T-helper 17 cell (primary cell): ENCODE measurements around the gene CAMKMT. TPM values are rescaled to one million over a fixed set of nuclear protein-coding genes. Genes with fewer than 3 reads are reported as not detected.

Experiments used
- ATAC-seq: fragments of 150-1000 bp; cut with Tn5 transposase; 2 replicates; pipeline ENCODE4 v1.10.0; 2021; ENCODE audit warnings: mild to moderate bottlenecking, moderate library complexity
- DNase-seq, 3 donors: peaks; one replicate each; pipeline versions ENCODE4 v3.0.0 to v3.0.0-alpha.2; 2020 to 2021
- H3K9me3 ChIP-seq: one replicate; pipeline ENCODE4 v1.7.0; 2013; ENCODE audit warnings: low read length, mild to moderate bottlenecking; ENCODE audit not compliant: control insufficient read depth, poor library complexity, severe bottlenecking
- H3K27ac Mint-ChIP-seq: one replicate; pipeline ENCODE4 v1.8.0; 2022; ENCODE audit warnings: mild to moderate bottlenecking, moderate library complexity, mixed read lengths
- H3K27me3 Mint-ChIP-seq: one replicate; pipeline ENCODE4 v1.8.0; 2022; ENCODE audit warnings: mixed read lengths
- H3K36me3 Mint-ChIP-seq: one replicate; pipeline ENCODE4 v1.8.0; 2022; ENCODE audit warnings: low read depth, mixed read lengths
- H3K4me1 Mint-ChIP-seq: one replicate; pipeline ENCODE4 v1.8.0; 2022; ENCODE audit warnings: mild to moderate bottlenecking, mixed read lengths
- H3K4me3 Mint-ChIP-seq: one replicate; pipeline ENCODE4 v1.8.0; 2022; ENCODE audit warnings: mild to moderate bottlenecking, moderate library complexity, mixed read lengths
- total RNA-seq, 4 donors: library from RNA in 2 of 4; stranded (reverse) in 2 of 4; gene quantifications; one replicate each; pipeline ENCODE4 v1.2.3 and lab custom pipeline; 2022 to 2026

CAMKMT gene
- total RNA-seq, 2 donors from 2014 or later, result 14.8 to 19.8 TPM

GRCh38 chr2:44560352-44560751, 198.6 kb downstream of the CAMKMT start:
- Mint-ChIP-seq H3K4me3 (no peak overlapping the region), H3K36me3 (peaks cover 2% of the 10 kb centered on the region), H3K27ac (no peak overlapping the region), H3K27me3 (no peaks in the 10 kb centered on the region), H3K4me1 (peaks cover 5% of the 10 kb centered on the region)
- ATAC-seq, result no peak
- DNase-seq, result no peak
- no peaks in the 10 kb centered on the region for H3K9me3 ChIP-seq

- DNase-seq (no peak), ATAC-seq (no peak)
- H3K27ac Mint-ChIP-seq, result no peak overlapping the region
- H3K9me3 ChIP-seq, result no peaks in the 10 kb centered on the region
- peaks cover 2% of the 10 kb centered on the region for H3K36me3 Mint-ChIP-seq
- no peak overlapping the region for H3K4me3 Mint-ChIP-seq
- H3K4me1 Mint-ChIP-seq, result peaks cover 2% of the 10 kb centered on the region
- no peaks in the 10 kb centered on the region for H3K27me3 Mint-ChIP-seq
These were observed 199.2 kb downstream of the CAMKMT start for GRCh38 chr2:44560941-44561340.

GRCh38 chr2:44562737-44563136, 201.0 kb downstream of the CAMKMT start:
- ATAC-seq (no peak), DNase-seq (no peak)
- H3K4me3 Mint-ChIP-seq, result no peak overlapping the region
- H3K9me3 ChIP-seq, result no peaks in the 10 kb centered on the region
- H3K27ac Mint-ChIP-seq, result no peak overlapping the region
- H3K27me3 Mint-ChIP-seq, result no peaks in the 10 kb centered on the region
- H3K36me3 Mint-ChIP-seq, result peaks cover 2% of the 10 kb centered on the region
- peaks cover 2% of the 10 kb centered on the region for H3K4me1 Mint-ChIP-seq

- Mint-ChIP-seq H3K4me1 (peaks cover 15% of the 10 kb centered on the region), H3K27ac (no peak overlapping the region), H3K36me3 (peaks cover 2% of the 10 kb centered on the region), H3K27me3 (no peaks in the 10 kb centered on the region), H3K4me3 (no peak overlapping the region)
- DNase-seq, result no peak
- no peak for ATAC-seq
- no peaks in the 10 kb centered on the region for H3K9me3 ChIP-seq
These were observed 203.0 kb downstream of the CAMKMT start for GRCh38 chr2:44564752-44565151.

GRCh38 chr2:44566059-44566458, 204.3 kb downstream of the CAMKMT start:
- peaks cover under 1% of the 10 kb centered on the region for H3K36me3 Mint-ChIP-seq
- DNase-seq (no peak), ATAC-seq (no peak)
- no peaks in the 10 kb centered on the region for H3K27me3 Mint-ChIP-seq
- no peak overlapping the region for H3K27ac Mint-ChIP-seq
- H3K4me1 Mint-ChIP-seq, result peaks cover 23% of the 10 kb centered on the region
- no peaks in the 10 kb centered on the region for H3K9me3 ChIP-seq
- no peak overlapping the region for H3K4me3 Mint-ChIP-seq

GRCh38 chr2:44569491-44569890, 207.7 kb downstream of the CAMKMT start:
- peak overlapping the region; percentile 37 for H3K27ac Mint-ChIP-seq
- peaks cover 27% of the 10 kb centered on the region for H3K4me1 Mint-ChIP-seq

GRCh38 chr2:44570271-44570670, 208.5 kb downstream of the CAMKMT start:
- Mint-ChIP-seq H3K36me3 (no peaks in the 10 kb centered on the region), H3K4me3 (no peak overlapping the region), H3K4me1 (peaks cover 27% of the 10 kb centered on the region), H3K27me3 (no peaks in the 10 kb centered on the region), H3K27ac (peak overlapping the region; percentile 37)
- ATAC-seq (no peak), DNase-seq (no peak)
- no peaks in the 10 kb centered on the region for H3K9me3 ChIP-seq

More at GRCh38 chr2:44569491-44569890, 207.7 kb downstream of the CAMKMT start:
- Mint-ChIP-seq H3K36me3 (no peaks in the 10 kb centered on the region), H3K27me3 (no peaks in the 10 kb centered on the region), H3K4me3 (no peak overlapping the region)
- DNase-seq (no peak), ATAC-seq (no peak)
- H3K9me3 ChIP-seq, result no peaks in the 10 kb centered on the region

- ATAC-seq (no peak), DNase-seq (no peak)
- H3K9me3 ChIP-seq, result no peaks in the 10 kb centered on the region
- H3K4me3 Mint-ChIP-seq, result no peak overlapping the region
- peak overlapping the region; percentile 37 for H3K27ac Mint-ChIP-seq
- H3K27me3 Mint-ChIP-seq, result no peaks in the 10 kb centered on the region
- H3K36me3 Mint-ChIP-seq, result no peaks in the 10 kb centered on the region
- peaks cover 27% of the 10 kb centered on the region for H3K4me1 Mint-ChIP-seq
These were observed 209.0 kb downstream of the CAMKMT start for GRCh38 chr2:44570777-44571176.

- Mint-ChIP-seq H3K27ac (no peak overlapping the region), H3K36me3 (no peaks in the 10 kb centered on the region), H3K4me1 (peaks cover 34% of the 10 kb centered on the region), H3K4me3 (no peak overlapping the region), H3K27me3 (no peaks in the 10 kb centered on the region)
- H3K9me3 ChIP-seq, result no peaks in the 10 kb centered on the region
- ATAC-seq, result no peak
- DNase-seq, result no peak
These were observed 210.6 kb downstream of the CAMKMT start for GRCh38 chr2:44572196-44572900.

- DNase-seq, result no peak
- H3K4me3 Mint-ChIP-seq, result no peak overlapping the region
These were observed 212.2 kb downstream of the CAMKMT start for GRCh38 chr2:44573996-44574395.

GRCh38 chr2:44578471-44579093, 216.8 kb downstream of the CAMKMT start:
- Mint-ChIP-seq H3K36me3 (no peaks in the 10 kb centered on the region), H3K4me3 (peak overlapping the region; percentile 53), H3K27me3 (no peaks in the 10 kb centered on the region), H3K27ac (peak overlapping the region; percentile 27), H3K4me1 (peaks cover 28% of the 10 kb centered on the region)
- DNase-seq (no peak), ATAC-seq (no peak)
- no peaks in the 10 kb centered on the region for H3K9me3 ChIP-seq

More at GRCh38 chr2:44573996-44574395, 212.2 kb downstream of the CAMKMT start:
- H3K27ac Mint-ChIP-seq, result no peak overlapping the region
- H3K9me3 ChIP-seq, result no peaks in the 10 kb centered on the region
- no peaks in the 10 kb centered on the region for H3K27me3 Mint-ChIP-seq
- no peak for ATAC-seq
- peaks cover 38% of the 10 kb centered on the region for H3K4me1 Mint-ChIP-seq
- no peaks in the 10 kb centered on the region for H3K36me3 Mint-ChIP-seq

- Mint-ChIP-seq H3K27me3 (no peaks in the 10 kb centered on the region), H3K4me3 (no peak overlapping the region), H3K36me3 (no peaks in the 10 kb centered on the region), H3K4me1 (peaks cover 28% of the 10 kb centered on the region), H3K27ac (no peak overlapping the region)
- H3K9me3 ChIP-seq, result no peaks in the 10 kb centered on the region
- ATAC-seq, result no peak
- no peak for DNase-seq
These were observed 217.5 kb downstream of the CAMKMT start for GRCh38 chr2:44579115-44579836.

- Mint-ChIP-seq H3K27ac (no peak overlapping the region), H3K4me1 (peaks cover 28% of the 10 kb centered on the region), H3K27me3 (no peaks in the 10 kb centered on the region), H3K4me3 (no peak overlapping the region), H3K36me3 (no peaks in the 10 kb centered on the region)
- ATAC-seq (no peak), DNase-seq (no peak)
- no peaks in the 10 kb centered on the region for H3K9me3 ChIP-seq
These were observed 218.1 kb downstream of the CAMKMT start for GRCh38 chr2:44579837-44580230.
